NK-92 treated with Interleukin-12 subunit alpha and Interleukin-12 subunit beta, amount 100 ng/mL, for 24 hours (cell line): ENCODE results near the gene COX17.

ENCODE experiments used
- DNase-seq: peaks from one replicate; lab custom pipeline; 2025; lab: John Stamatoyannopoulos, UW

The COX17 gene

DNA sequence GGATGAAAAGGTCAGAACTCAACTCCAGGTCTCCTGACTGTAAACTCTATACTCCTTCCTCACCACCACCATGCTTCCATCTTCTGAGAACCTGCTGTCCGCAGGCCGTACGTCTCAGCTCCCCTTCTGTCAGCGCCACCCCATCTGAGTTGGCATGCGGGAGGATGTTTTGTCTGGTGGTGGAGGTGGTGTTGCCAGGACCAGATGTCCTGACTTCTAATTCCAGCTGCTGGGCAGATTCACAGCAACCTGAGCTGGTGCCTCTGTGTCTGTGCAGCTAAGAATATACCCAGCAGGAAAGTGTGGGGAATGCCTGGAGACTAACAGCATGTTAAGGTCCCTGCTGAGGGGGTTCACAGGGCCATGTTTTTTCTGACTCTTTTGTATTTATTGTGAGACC, 56.3 kb downstream of the COX17 start:
- no peak for DNase-seq
